Measurements from ENCODE around the gene MDFI.

GRCh38 chr6:41656002-41656691, 17.9 kb downstream of the MDFI start:
- no peak for TF ChIP-seq CTCF (IDR thresholded peaks at IDR 0.05)
- TF ChIP-seq POLR2AphosphoS5 (IDR thresholded peaks at IDR 0.05) = no peak
- no peak for TF ChIP-seq POLR2A (IDR thresholded peaks at IDR 0.05)
- TF ChIP-seq EP300 (IDR thresholded peaks at IDR 0.05) = no peak
